Measurements from ENCODE around the gene PDE6B.

DNA sequence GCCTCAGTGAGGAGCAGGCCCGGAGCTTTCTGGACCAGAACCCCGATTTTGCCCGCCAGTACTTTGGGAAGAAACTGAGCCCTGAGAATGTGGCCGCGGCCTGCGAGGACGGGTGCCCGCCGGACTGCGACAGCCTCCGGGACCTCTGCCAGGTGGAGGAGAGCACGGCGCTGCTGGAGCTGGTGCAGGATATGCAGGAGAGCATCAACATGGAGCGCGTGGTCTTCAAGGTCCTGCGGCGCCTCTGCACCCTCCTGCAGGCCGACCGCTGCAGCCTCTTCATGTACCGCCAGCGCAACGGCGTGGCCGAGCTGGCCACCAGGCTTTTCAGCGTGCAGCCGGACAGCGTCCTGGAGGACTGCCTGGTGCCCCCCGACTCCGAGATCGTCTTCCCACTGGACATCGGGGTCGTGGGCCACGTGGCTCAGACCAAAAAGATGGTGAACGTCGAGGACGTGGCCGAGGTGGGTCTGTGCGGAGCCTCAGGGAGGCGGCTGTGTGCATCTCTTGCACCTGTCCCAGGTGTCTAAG, 323 bp downstream of the PDE6B start:
- TF ChIP-seq, protein P1, sequence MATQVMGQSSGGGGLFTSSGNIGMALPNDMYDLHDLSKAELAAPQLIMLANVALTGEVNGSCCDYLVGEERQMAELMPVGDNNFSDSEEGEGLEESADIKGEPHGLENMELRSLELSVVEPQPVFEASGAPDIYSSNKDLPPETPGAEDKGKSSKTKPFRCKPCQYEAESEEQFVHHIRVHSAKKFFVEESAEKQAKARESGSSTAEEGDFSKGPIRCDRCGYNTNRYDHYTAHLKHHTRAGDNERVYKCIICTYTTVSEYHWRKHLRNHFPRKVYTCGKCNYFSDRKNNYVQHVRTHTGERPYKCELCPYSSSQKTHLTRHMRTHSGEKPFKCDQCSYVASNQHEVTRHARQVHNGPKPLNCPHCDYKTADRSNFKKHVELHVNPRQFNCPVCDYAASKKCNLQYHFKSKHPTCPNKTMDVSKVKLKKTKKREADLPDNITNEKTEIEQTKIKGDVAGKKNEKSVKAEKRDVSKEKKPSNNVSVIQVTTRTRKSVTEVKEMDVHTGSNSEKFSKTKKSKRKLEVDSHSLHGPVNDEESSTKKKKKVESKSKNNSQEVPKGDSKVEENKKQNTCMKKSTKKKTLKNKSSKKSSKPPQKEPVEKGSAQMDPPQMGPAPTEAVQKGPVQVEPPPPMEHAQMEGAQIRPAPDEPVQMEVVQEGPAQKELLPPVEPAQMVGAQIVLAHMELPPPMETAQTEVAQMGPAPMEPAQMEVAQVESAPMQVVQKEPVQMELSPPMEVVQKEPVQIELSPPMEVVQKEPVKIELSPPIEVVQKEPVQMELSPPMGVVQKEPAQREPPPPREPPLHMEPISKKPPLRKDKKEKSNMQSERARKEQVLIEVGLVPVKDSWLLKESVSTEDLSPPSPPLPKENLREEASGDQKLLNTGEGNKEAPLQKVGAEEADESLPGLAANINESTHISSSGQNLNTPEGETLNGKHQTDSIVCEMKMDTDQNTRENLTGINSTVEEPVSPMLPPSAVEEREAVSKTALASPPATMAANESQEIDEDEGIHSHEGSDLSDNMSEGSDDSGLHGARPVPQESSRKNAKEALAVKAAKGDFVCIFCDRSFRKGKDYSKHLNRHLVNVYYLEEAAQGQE (IDR thresholded peaks at IDR 0.05; ENCODE audit: unreplicated experiment): no peak
- TF ChIP-seq, protein P2, sequence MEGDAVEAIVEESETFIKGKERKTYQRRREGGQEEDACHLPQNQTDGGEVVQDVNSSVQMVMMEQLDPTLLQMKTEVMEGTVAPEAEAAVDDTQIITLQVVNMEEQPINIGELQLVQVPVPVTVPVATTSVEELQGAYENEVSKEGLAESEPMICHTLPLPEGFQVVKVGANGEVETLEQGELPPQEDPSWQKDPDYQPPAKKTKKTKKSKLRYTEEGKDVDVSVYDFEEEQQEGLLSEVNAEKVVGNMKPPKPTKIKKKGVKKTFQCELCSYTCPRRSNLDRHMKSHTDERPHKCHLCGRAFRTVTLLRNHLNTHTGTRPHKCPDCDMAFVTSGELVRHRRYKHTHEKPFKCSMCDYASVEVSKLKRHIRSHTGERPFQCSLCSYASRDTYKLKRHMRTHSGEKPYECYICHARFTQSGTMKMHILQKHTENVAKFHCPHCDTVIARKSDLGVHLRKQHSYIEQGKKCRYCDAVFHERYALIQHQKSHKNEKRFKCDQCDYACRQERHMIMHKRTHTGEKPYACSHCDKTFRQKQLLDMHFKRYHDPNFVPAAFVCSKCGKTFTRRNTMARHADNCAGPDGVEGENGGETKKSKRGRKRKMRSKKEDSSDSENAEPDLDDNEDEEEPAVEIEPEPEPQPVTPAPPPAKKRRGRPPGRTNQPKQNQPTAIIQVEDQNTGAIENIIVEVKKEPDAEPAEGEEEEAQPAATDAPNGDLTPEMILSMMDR (conservative IDR thresholded peaks at IDR 0.05; ENCODE audit: low read depth in 2 of 2): no peak
- no peak for TF ChIP-seq POLR2AphosphoS5 (IDR thresholded peaks at IDR 0.05; ENCODE audit: low read depth)
- TF ChIP-seq EZH2phosphoT487 (IDR thresholded peaks at IDR 0.05; ENCODE audit: unreplicated experiment): no peak
- no peak for TF ChIP-seq JUNB (IDR thresholded peaks at IDR 0.05; ENCODE audit: unreplicated experiment)
- TF ChIP-seq EZH2 (IDR thresholded peaks at IDR 0.05; ENCODE audit: low read depth, unreplicated experiment): no peak
- TF ChIP-seq CREB1 (CRISPR knock-in tag; IDR thresholded peaks at IDR 0.05; ENCODE audit: low read depth): no peak
- TF ChIP-seq ZNF331 (CRISPR knock-in tag; IDR thresholded peaks at IDR 0.05; ENCODE audit: low read depth): no peak
- TF ChIP-seq, protein P3, sequence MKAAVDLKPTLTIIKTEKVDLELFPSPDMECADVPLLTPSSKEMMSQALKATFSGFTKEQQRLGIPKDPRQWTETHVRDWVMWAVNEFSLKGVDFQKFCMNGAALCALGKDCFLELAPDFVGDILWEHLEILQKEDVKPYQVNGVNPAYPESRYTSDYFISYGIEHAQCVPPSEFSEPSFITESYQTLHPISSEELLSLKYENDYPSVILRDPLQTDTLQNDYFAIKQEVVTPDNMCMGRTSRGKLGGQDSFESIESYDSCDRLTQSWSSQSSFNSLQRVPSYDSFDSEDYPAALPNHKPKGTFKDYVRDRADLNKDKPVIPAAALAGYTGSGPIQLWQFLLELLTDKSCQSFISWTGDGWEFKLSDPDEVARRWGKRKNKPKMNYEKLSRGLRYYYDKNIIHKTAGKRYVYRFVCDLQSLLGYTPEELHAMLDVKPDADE (IDR thresholded peaks at IDR 0.05): no peak
- TF ChIP-seq, protein P4, sequence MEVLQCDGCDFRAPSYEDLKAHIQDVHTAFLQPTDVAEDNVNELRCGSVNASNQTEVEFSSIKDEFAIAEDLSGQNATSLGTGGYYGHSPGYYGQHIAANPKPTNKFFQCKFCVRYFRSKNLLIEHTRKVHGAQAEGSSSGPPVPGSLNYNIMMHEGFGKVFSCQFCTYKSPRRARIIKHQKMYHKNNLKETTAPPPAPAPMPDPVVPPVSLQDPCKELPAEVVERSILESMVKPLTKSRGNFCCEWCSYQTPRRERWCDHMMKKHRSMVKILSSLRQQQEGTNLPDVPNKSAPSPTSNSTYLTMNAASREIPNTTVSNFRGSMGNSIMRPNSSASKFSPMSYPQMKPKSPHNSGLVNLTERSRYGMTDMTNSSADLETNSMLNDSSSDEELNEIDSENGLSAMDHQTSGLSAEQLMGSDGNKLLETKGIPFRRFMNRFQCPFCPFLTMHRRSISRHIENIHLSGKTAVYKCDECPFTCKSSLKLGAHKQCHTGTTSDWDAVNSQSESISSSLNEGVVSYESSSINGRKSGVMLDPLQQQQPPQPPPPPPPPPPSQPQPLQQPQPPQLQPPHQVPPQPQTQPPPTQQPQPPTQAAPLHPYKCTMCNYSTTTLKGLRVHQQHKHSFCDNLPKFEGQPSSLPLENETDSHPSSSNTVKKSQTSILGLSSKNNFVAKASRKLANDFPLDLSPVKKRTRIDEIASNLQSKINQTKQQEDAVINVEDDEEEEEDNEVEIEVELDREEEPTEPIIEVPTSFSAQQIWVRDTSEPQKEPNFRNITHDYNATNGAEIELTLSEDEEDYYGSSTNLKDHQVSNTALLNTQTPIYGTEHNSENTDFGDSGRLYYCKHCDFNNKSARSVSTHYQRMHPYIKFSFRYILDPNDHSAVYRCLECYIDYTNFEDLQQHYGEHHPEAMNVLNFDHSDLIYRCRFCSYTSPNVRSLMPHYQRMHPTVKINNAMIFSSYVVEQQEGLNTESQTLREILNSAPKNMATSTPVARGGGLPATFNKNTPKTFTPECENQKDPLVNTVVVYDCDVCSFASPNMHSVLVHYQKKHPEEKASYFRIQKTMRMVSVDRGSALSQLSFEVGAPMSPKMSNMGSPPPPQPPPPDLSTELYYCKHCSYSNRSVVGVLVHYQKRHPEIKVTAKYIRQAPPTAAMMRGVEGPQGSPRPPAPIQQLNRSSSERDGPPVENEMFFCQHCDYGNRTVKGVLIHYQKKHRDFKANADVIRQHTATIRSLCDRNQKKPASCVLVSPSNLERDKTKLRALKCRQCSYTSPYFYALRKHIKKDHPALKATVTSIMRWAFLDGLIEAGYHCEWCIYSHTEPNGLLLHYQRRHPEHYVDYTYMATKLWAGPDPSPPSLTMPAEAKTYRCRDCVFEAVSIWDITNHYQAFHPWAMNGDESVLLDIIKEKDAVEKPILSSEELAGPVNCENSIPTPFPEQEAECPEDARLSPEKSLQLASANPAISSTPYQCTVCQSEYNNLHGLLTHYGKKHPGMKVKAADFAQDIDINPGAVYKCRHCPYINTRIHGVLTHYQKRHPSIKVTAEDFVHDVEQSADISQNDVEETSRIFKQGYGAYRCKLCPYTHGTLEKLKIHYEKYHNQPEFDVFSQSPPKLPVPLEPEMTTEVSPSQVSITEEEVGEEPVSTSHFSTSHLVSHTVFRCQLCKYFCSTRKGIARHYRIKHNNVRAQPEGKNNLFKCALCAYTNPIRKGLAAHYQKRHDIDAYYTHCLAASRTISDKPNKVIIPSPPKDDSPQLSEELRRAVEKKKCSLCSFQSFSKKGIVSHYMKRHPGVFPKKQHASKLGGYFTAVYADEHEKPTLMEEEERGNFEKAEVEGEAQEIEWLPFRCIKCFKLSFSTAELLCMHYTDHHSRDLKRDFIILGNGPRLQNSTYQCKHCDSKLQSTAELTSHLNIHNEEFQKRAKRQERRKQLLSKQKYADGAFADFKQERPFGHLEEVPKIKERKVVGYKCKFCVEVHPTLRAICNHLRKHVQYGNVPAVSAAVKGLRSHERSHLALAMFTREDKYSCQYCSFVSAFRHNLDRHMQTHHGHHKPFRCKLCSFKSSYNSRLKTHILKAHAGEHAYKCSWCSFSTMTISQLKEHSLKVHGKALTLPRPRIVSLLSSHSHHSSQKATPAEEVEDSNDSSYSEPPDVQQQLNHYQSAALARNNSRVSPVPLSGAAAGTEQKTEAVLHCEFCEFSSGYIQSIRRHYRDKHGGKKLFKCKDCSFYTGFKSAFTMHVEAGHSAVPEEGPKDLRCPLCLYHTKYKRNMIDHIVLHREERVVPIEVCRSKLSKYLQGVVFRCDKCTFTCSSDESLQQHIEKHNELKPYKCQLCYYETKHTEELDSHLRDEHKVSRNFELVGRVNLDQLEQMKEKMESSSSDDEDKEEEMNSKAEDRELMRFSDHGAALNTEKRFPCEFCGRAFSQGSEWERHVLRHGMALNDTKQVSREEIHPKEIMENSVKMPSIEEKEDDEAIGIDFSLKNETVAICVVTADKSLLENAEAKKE (CRISPR knock-in tag; IDR thresholded peaks at IDR 0.05): no peak
- TF ChIP-seq STAT1 (IDR thresholded peaks at IDR 0.05; ENCODE audit: unreplicated experiment): no peak
- no peak for TF ChIP-seq ZNF114 (CRISPR knock-in tag; IDR thresholded peaks at IDR 0.05)

Measured in GM23338 (cell line).